Gastroesophageal sphincter (tissue), 3 donors: ENCODE results near the gene ADGRG3.

ENCODE experiments used
- CTCF ChIP-seq, 4 experiments: fragments of 200-600 bp in 2 of 4; fragments of 450-650 bp in 2 of 4; sonication (generic) in 1 of 4; IDR thresholded peaks; one replicate each; pipeline ENCODE4 v1.5.1; 2017 to 2019; ENCODE audit warnings: antibody characterized with exemption in 4 of 4, mild to moderate bottlenecking in 2 of 4, moderate library complexity in 2 of 4
- EP300 ChIP-seq: sonication (generic); formaldehyde crosslinking; IDR thresholded peaks from one replicate; pipeline ENCODE4 v1.6.1; 2017; ENCODE audit warnings: antibody characterized with exemption, mild to moderate bottlenecking

- no peak for TF ChIP-seq CTCF (IDR thresholded peaks at IDR 0.05)
- no peak for TF ChIP-seq EP300
Observed at GRCh38 chr16:57624044-57624688, 43.9 kb upstream of the ADGRG3 start.
